Hepatocyte (in vitro differentiated cells): Measurements from ENCODE around the gene RXRA. TPM values are rescaled to one million over a fixed set of nuclear protein-coding genes. Genes with fewer than 3 reads are reported as not detected.

Source experiments
- DNase-seq: peaks from one replicate; pipeline ENCODE4 v3.0.0-alpha.2; 2016; ENCODE audit warnings: low spot score
- H2AFZ ChIP-seq: fragments of 200-600 bp; sonication (generic); 2 replicates; pipeline ENCODE4 v1.6.0; 2016; ENCODE audit warnings: antibody characterized with exemption, mild to moderate bottlenecking
- H3K27ac ChIP-seq: fragments of 200-600 bp; sonication (generic); 2 replicates; pipeline ENCODE4 v1.5.1; 2016; ENCODE audit warnings: mild to moderate bottlenecking
- H3K27me3 ChIP-seq: fragments of 200-600 bp; sonication (generic); 2 replicates; pipeline ENCODE4 v1.6.1; 2016
- H3K36me3 ChIP-seq: fragments of 200-600 bp; sonication (generic); replicated peaks from 2 replicates; pipeline ENCODE4 v1.5.1; 2016; ENCODE audit warnings: low read depth; ENCODE audit not compliant: insufficient read depth
- H3K4me1 ChIP-seq: fragments of 200-600 bp; sonication (generic); 2 replicates; pipeline ENCODE4 v1.5.1; 2016; ENCODE audit warnings: mild to moderate bottlenecking, moderate library complexity; ENCODE audit not compliant: insufficient read depth
- H3K4me2 ChIP-seq: fragments of 200-600 bp; sonication (generic); 2 replicates; pipeline ENCODE4 v1.6.0; 2016
- H3K4me3 ChIP-seq: fragments of 200-600 bp; sonication (generic); 2 replicates; pipeline ENCODE4 v1.5.1; 2016; ENCODE audit warnings: mild to moderate bottlenecking
- H3K79me2 ChIP-seq: fragments of 200-600 bp; sonication (generic); 2 replicates; pipeline ENCODE4 v1.6.0; 2017; ENCODE audit warnings: mild to moderate bottlenecking
- H3K9me2 ChIP-seq: fragments of 200-600 bp; sonication (generic); replicated peaks from 2 replicates; pipeline ENCODE4 v1.6.0; 2017; ENCODE audit warnings: mild to moderate bottlenecking; ENCODE audit not compliant: insufficient read depth
- H3K9me3 ChIP-seq: fragments of 200-600 bp; sonication (generic); 2 replicates; pipeline ENCODE4 v1.5.1; 2016; ENCODE audit warnings: low read depth, mild to moderate bottlenecking
- H4K20me1 ChIP-seq: fragments of 200-600 bp; sonication (generic); 2 replicates; pipeline ENCODE4 v1.6.0; 2016; ENCODE audit warnings: mild to moderate bottlenecking; ENCODE audit not compliant: insufficient read depth, poor library complexity, severe bottlenecking
- CTCF ChIP-seq: fragments of 200-600 bp; sonication (generic); IDR thresholded peaks from 2 replicates; pipeline ENCODE4 v1.5.1; 2016; ENCODE audit warnings: antibody characterized with exemption, mild to moderate bottlenecking; ENCODE audit not compliant: poor library complexity
- EZH2 ChIP-seq: fragments of 200-600 bp; sonication (generic); IDR thresholded peaks from 2 replicates; pipeline ENCODE4 v1.6.1; 2016; ENCODE audit warnings: antibody characterized with exemption, mild to moderate bottlenecking, borderline replicate concordance
- EZH2phosphoT487 ChIP-seq: fragments of 200-600 bp; sonication (generic); IDR thresholded peaks from one replicate; pipeline ENCODE4 v1.6.1; 2018; ENCODE audit warnings: antibody characterized with exemption, mild to moderate bottlenecking, low read depth, moderate library complexity; ENCODE audit not compliant: unreplicated experiment, severe bottlenecking
- WGBS: methylation state at CpG from one replicate; pipeline ENCODE4 v1.1.6; 2016; ENCODE audit warnings: low lambda C conversion rate; ENCODE audit errors: missing lambda C conversion rate; 5-methylcytosine and 5-hydroxymethylcytosine counted together
- polyA plus RNA-seq: library from polyadenylated mRNA; unstranded; fragments of >200 nt; fragmentation: Nextera tagmentation; extraction: Ambion mirVana; gene quantifications from 2 replicates; pipeline ENCODE4 v1.2.1, GENCODE V29; 2016
- total RNA-seq: library from RNA; depleted of rRNA; stranded (reverse); fragments of >200 nt; gene quantifications from 2 replicates; pipeline ENCODE4 v1.2.3, GENCODE V29; 2014

The RXRA gene
- total and polyA plus RNA-seq, 2 experiments from 2014 or later = 35.9 to 41.6 TPM

GRCh38 chr9:134291961-134292871 lies 34.0 kb upstream of the RXRA start:
- Histone ChIP-seq H3K4me3 (no peak overlapping the region), H3K9me3 (no peaks in the 10 kb centered on the region), H3K27ac (no peak overlapping the region), H3K4me1 (peaks cover 23% of the 10 kb centered on the region), H3K79me2 (no peaks in the 10 kb centered on the region), H3K4me2 (no peak overlapping the region), H3K9me2 (no peaks in the 10 kb centered on the region), H3K27me3 (no peaks in the 10 kb centered on the region), H3K36me3 (no peaks in the 10 kb centered on the region), H4K20me1 (no peaks in the 10 kb centered on the region), H2AFZ (no peak overlapping the region)
- TF ChIP-seq EZH2 = no peak
- TF ChIP-seq EZH2phosphoT487 = no peak
- TF ChIP-seq CTCF = no peak
- DNase-seq = no peak
- 93% methylated on average over 34 of the region's 35 CpGs for WGBS

- Histone ChIP-seq H2AFZ (no peak overlapping the region), H4K20me1 (no peaks in the 10 kb centered on the region), H3K79me2 (no peaks in the 10 kb centered on the region), H3K4me2 (peak overlapping the region; percentile 48), H3K4me1 (peaks cover 17% of the 10 kb centered on the region), H3K27me3 (no peaks in the 10 kb centered on the region), H3K4me3 (no peak overlapping the region), H3K36me3 (no peaks in the 10 kb centered on the region), H3K9me3 (no peaks in the 10 kb centered on the region), H3K9me2 (no peaks in the 10 kb centered on the region), H3K27ac (peak overlapping the region; percentile 80)
- TF ChIP-seq EZH2 (no peak), EZH2phosphoT487 (no peak), CTCF (no peak)
- WGBS = 73% methylated on average over 13 of the region's 13 CpGs
- no peak for DNase-seq
Observed at GRCh38 chr9:134293031-134293521, 33.2 kb upstream of the RXRA start.

- Histone ChIP-seq H3K4me3 (no peak overlapping the region), H3K9me3 (no peaks in the 10 kb centered on the region), H2AFZ (no peak overlapping the region), H4K20me1 (no peaks in the 10 kb centered on the region), H3K4me2 (peak overlapping the region; percentile 48), H3K9me2 (no peaks in the 10 kb centered on the region), H3K36me3 (no peaks in the 10 kb centered on the region), H3K4me1 (peaks cover 17% of the 10 kb centered on the region), H3K27me3 (no peaks in the 10 kb centered on the region), H3K79me2 (no peaks in the 10 kb centered on the region), H3K27ac (peak overlapping the region; percentile 80)
- TF ChIP-seq CTCF = no peak
- no peak for TF ChIP-seq EZH2phosphoT487
- no peak for TF ChIP-seq EZH2
- DNase-seq = peak; percentile 35
- WGBS = 57% methylated on average over 22 of the region's 24 CpGs
Observed at GRCh38 chr9:134293611-134294152, 32.6 kb upstream of the RXRA start.
